GM21515 (cell line): ENCODE measurements around the gene ISOC2.

Experiments used
- ATAC-seq: cut with Tn5 transposase; IDR thresholded peaks from one replicate; pipeline ENCODE4 v1.9.1; 2021; ENCODE audit not compliant: unreplicated experiment

The ISOC2 gene

GRCh38 chr19:55490478-55491432, 29.3 kb upstream of the ISOC2 start:
- no peak for ATAC-seq

GRCh38 chr19:55489711-55490477, 28.5 kb upstream of the ISOC2 start:
- no peak for ATAC-seq

GRCh38 chr19:55488986-55489710, 27.7 kb upstream of the ISOC2 start:
- no peak for ATAC-seq

- ATAC-seq, result no peak
Measured at GRCh38 chr19:55487924-55488687, 26.7 kb upstream of the ISOC2 start, which contains the start of gene SSC5D. TSS of gene SSC5D (plus strand) at chr19:55488436. CDS start at chr19:55488590, 154 bp downstream.

GRCh38 chr19:55486971-55487923, 25.8 kb upstream of the ISOC2 start:
- ATAC-seq, result no peak

- no peak for ATAC-seq
Measured at GRCh38 chr19:55486043-55486970, 24.9 kb upstream of the ISOC2 start.

GRCh38 chr19:55485439-55486011, 24.1 kb upstream of the ISOC2 start:
- no peak for ATAC-seq

GRCh38 chr19:55484593-55485438, 23.4 kb upstream of the ISOC2 start, which contains the start of gene NAT14:
TSS of gene NAT14 (plus strand) at chr19:55485188. CDS start at chr19:55485709, 521 bp downstream.
- no peak for ATAC-seq

GRCh38 chr19:55483706-55484592, 22.5 kb upstream of the ISOC2 start:
- no peak for ATAC-seq

GRCh38 chr19:55482967-55483705, 21.7 kb upstream of the ISOC2 start:
- ATAC-seq, result no peak

GRCh38 chr19:55482156-55482961, 20.9 kb upstream of the ISOC2 start:
- no peak for ATAC-seq

GRCh38 chr19:55481794-55482155, 20.3 kb upstream of the ISOC2 start:
- no peak for ATAC-seq

- ATAC-seq, result no peak
Measured at GRCh38 chr19:55481148-55481793, 19.8 kb upstream of the ISOC2 start.
